Motor neuron (in vitro differentiated cells): ENCODE data around the gene HRC. TPM values are rescaled to one million over a fixed set of nuclear protein-coding genes. Genes with fewer than 3 reads are reported as not detected.
"Not testable (repeated sequence)": the region's sequence is repeated elsewhere in the genome, so short reads cannot be mapped to it uniquely, and the experiment has no call there.

Experiments
- ATAC-seq, 8 experiments: fragments of 200-7000 bp; cut with Tn5 transposase; replicated peaks in 6 of 8; 2 replicates each; pipeline ENCODE4 v1.8.0; 2021; ENCODE audit warnings: mild to moderate bottlenecking in 8 of 8, moderate library complexity in 8 of 8
- H3K27ac ChIP-seq, 2 donors: fragments of 250-450 bp; sonication (Bioruptor Pico); 2 replicates each; pipeline ENCODE4 v1.9.0; 2021; ENCODE audit warnings: antibody characterized with exemption in 2 of 2, mild to moderate bottlenecking in 2 of 2, moderate library complexity in 1 of 2
- H3K4me1 ChIP-seq, 2 donors: fragments of 250-450 bp; sonication (Bioruptor Pico); replicated peaks in 1 of 2; 2 replicates each; pipeline ENCODE4 v1.6.1; 2021; ENCODE audit warnings: antibody characterized with exemption in 2 of 2, mild to moderate bottlenecking in 2 of 2, moderate library complexity in 1 of 2
- H3K4me3 ChIP-seq, 5 donors: fragments of 250-450 bp; sonication (Bioruptor Pico); 2 replicates each; pipeline ENCODE4 v1.9.0; 2021; ENCODE audit warnings: antibody characterized with exemption in 5 of 5, mild to moderate bottlenecking in 5 of 5, moderate library complexity in 4 of 5
- WGBS, 10 experiments: fragments of 450-650 bp; shearing (Covaris generic); methylation state at CpG; one replicate each; pipeline ENCODE4 v1.0.0; 2022; 5-methylcytosine and 5-hydroxymethylcytosine counted together
- in situ Hi-C, 9 experiments: fragments of 400-800 bp; cut with MboI; loops; one replicate each; pipeline ENCODE4 v1.15.0; 2021; ENCODE audit warnings: low sequenced_read_pairs in 9 of 9, low pct_unique_long_range_greater_than_20kb in 2 of 9; ENCODE audit not compliant: unreplicated experiment in 9 of 9
- total RNA-seq, 8 experiments: library from RNA; unstranded; fragments of 300-600 nt; gene quantifications; 2 replicates each; pipeline versions ENCODE4 v1.2.3 to v1.2.4, GENCODE V29; 2022

Gene HRC
- total RNA-seq, 8 experiments from 2014 or later: 0.81 to 55.7 (median 12.3) TPM

- 0 to 71% (median 17%) methylated on average over 1 to 10 of the region's 21 CpGs; no CpG with 5 or more reads in 3 of the 10 experiments for WGBS, 10 experiments
- peak; percentile 86 to 98 (median 91) for ATAC-seq
- peak overlapping the region in 1 of 2 donors; percentile 68 for H3K27ac ChIP-seq
- in situ Hi-C loops: no loop called here
- peak overlapping the region; percentile 31 to 64 (median 40) for H3K4me3 ChIP-seq
- peaks cover 7 to 13% of the 10 kb centered on the region in 2 donors for H3K4me1 ChIP-seq
Observed at GRCh38 chr19:49142866-49143335, 12.3 kb downstream of the HRC start.

- in situ Hi-C loops: no loop called here
Observed at GRCh38 chr19:49141352-49141751, 13.8 kb downstream of the HRC start.

DNA sequence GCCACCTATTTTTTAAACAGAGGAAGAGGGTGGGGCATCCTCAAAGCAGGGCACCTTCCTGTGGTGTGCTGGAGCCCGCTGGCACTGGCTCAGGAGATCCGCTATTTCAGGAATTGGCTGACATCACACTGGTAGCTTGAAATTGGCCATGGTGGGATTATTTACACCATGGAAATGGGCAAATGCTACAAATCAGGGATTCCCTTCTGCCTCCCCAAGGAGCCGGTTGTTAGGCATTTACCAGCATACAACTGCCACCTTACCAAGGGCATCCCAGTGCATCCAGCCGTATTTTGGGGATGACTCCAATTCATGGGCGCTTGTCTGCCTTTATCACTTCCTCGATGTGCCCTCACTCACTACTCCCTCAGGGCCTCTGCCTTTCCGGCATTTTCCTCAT lies 14.2 kb downstream of the HRC start:
- Histone ChIP-seq H3K4me1 (peaks cover 7 to 13% of the 10 kb centered on the region in 2 donors), H3K4me3 (no peak overlapping the region), H3K27ac (no peak overlapping the region)
- WGBS, 10 experiments: 80 to 100% (median 86%) methylated on average over 2 to 4 of the region's 7 CpGs; no CpG with 5 or more reads in 5 of the 10 experiments
- no peak for ATAC-seq
- in situ Hi-C loops: no loop called here

More at GRCh38 chr19:49141352-49141751, 13.8 kb downstream of the HRC start:
- Histone ChIP-seq H3K27ac (no peak overlapping the region), H3K4me1 (peaks cover 7 to 13% of the 10 kb centered on the region in 2 donors), H3K4me3 (no peak overlapping the region)
- ATAC-seq: no peak
- WGBS, 10 experiments: 58 to 96% (median 85%) methylated on average over 2 to 6 of the region's 6 CpGs; no CpG with 5 or more reads in 2 of the 10 experiments

DNA sequence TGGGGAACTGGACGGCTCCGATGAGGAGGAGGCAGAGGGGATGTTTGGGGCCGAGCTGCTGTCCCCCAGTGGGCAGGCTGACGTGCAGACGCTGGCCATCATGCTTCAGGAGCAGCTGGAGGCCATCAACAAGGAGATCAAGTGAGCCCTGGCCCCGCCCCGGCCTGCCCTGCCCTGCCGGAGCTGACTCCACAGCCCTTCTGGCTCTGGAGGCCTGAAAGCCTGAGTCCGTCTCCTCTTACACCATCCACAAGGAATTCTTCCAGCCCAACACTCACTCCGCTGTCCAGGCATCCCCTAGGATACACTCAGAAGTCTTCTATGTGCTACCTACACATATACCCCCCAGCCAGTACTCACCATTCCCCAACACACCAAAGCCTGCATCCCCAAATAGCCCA lies 18.4 kb downstream of the HRC start:
- H3K4me3 ChIP-seq: no peak overlapping the region
- H3K27ac ChIP-seq: no peak overlapping the region
- ATAC-seq: peak in 2 of 8 experiments; percentile 3 to 25
- 75 to 100% (median 88%) methylated on average over 1 to 4 of the region's 10 CpGs; no CpG with 5 or more reads in 6 of the 10 experiments for WGBS, 10 experiments
- H3K4me1 ChIP-seq: no peaks in the 10 kb centered on the region
- in situ Hi-C loops: no loop called here

- Histone ChIP-seq H3K4me3 (no peak overlapping the region), H3K27ac (no peak overlapping the region), H3K4me1 (no peaks in the 10 kb centered on the region)
- WGBS, 10 experiments: 60 to 100% (median 88%) methylated on average over 1 to 3 of the region's 5 CpGs; no CpG with 5 or more reads in 4 of the 10 experiments
- no peak for ATAC-seq
- in situ Hi-C loops: no loop called here
Observed at GRCh38 chr19:49135686-49136085, 19.5 kb downstream of the HRC start.

GRCh38 chr19:49133621-49134454 lies 21.4 kb downstream of the HRC start:
- Histone ChIP-seq H3K27ac (no peak overlapping the region), H3K4me1 (peaks cover 0 to 3% of the 10 kb centered on the region in 2 donors), H3K4me3 (no peak overlapping the region)
- ATAC-seq: peak in 6 of 8 experiments; percentile 5 to 77 (median 58)
- WGBS, 10 experiments: 20 to 96% (median 88%) methylated on average over 1 to 11 of the region's 42 CpGs; no CpG with 5 or more reads in 4 of the 10 experiments
- in situ Hi-C loops: no loop called here

DNA sequence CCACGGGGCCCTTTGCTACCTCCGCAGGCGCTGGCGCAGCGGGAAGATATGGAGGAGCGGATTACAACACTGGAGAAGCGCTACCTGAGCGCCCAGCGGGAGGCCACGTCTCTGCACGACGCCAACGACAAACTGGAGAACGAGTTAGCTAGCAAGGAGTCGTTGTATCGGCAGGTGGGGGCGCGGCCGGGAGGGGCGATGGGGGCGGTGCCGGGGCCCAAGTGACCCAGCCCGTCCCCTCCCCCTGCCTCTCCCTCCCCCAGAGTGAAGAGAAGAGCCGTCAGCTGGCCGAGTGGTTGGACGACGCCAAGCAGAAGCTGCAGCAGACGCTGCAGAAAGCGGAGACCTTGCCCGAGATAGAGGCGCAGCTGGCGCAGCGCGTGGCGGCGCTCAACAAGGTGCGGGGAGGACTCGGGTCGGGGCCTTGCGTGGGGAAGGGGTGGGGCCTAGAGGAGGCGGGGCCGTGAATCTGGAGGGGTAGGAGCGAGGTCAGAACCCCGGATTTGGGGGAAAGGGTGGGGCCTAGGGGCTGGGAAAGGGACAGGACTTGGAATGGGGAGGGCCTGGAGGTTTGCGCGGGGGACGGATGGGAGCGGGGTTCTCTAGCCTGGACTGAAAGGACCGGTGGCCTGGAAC lies 22.1 kb downstream of the HRC start:
- peaks cover 0 to 7% of the 10 kb centered on the region in 2 donors for H3K4me1 ChIP-seq
- WGBS, 10 experiments: no CpG with 5 or more reads among the region's 49 CpGs
- H3K4me3 ChIP-seq: no peak overlapping the region
- in situ Hi-C loops: no loop called here
- ATAC-seq: peak in 2 of 8 experiments; percentile 4
- H3K27ac ChIP-seq: no peak overlapping the region

DNA sequence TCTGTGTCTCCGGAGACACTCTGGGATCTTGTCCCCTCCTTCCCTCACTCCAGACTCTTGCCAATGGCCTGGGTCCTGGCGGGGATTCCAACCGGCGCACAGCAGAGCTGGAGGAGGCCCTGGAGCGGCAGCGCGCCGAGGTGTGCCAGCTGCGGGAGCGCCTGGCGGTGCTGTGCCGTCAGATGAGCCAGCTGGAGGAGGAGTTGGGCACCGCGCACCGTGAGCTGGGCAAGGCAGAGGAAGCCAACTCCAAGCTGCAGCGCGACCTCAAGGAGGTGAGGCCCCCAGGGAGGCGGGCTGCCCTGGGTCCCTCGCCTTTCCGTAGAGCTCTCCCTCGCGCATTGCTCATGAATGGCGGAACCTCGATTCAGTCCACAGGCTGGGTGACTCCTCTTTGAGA lies 24.9 kb downstream of the HRC start:
- in situ Hi-C loops: no loop called here
- WGBS, 10 experiments: 60 to 100% (median 89%) methylated on average over 1 to 5 of the region's 24 CpGs; no CpG with 5 or more reads in 3 of the 10 experiments
- peaks cover 5 to 15% of the 10 kb centered on the region in 2 donors for H3K4me1 ChIP-seq

GRCh38 chr19:49129238-49129583 lies 26.0 kb downstream of the HRC start:
- Histone ChIP-seq H3K4me1 (peaks cover 5 to 16% of the 10 kb centered on the region in 2 donors), H3K4me3 (peak overlapping the region; percentile 11 to 36 (median 28)), H3K27ac (peak overlapping the region; percentile 72 to 83)
- in situ Hi-C loops: no loop called here
- peak in 4 of 8 experiments; percentile 23 to 52 (median 35) for ATAC-seq
- 8% methylated on average over 5 of the region's 16 CpGs; no CpG with 5 or more reads in 9 of the 10 experiments for WGBS, 10 experiments

More for the DNA sequence above, 24.9 kb downstream of the HRC start:
- Histone ChIP-seq H3K4me3 (no peak overlapping the region), H3K27ac (no peak overlapping the region)
- no peak for ATAC-seq

GRCh38 chr19:49128545-49129237 lies 26.5 kb downstream of the HRC start:
- WGBS, 10 experiments: 7 to 89% (median 42%) methylated on average over 2 to 12 of the region's 15 CpGs; no CpG with 5 or more reads in 1 of the 10 experiments
- Histone ChIP-seq H3K4me1 (peaks cover 5 to 16% of the 10 kb centered on the region in 2 donors), H3K27ac (peak overlapping the region; percentile 72 to 83), H3K4me3 (peak overlapping the region; percentile 11 to 36 (median 28))
- in situ Hi-C loops: no loop called here
- peak in 4 of 8 experiments; percentile 4 to 32 (median 11) for ATAC-seq

DNA sequence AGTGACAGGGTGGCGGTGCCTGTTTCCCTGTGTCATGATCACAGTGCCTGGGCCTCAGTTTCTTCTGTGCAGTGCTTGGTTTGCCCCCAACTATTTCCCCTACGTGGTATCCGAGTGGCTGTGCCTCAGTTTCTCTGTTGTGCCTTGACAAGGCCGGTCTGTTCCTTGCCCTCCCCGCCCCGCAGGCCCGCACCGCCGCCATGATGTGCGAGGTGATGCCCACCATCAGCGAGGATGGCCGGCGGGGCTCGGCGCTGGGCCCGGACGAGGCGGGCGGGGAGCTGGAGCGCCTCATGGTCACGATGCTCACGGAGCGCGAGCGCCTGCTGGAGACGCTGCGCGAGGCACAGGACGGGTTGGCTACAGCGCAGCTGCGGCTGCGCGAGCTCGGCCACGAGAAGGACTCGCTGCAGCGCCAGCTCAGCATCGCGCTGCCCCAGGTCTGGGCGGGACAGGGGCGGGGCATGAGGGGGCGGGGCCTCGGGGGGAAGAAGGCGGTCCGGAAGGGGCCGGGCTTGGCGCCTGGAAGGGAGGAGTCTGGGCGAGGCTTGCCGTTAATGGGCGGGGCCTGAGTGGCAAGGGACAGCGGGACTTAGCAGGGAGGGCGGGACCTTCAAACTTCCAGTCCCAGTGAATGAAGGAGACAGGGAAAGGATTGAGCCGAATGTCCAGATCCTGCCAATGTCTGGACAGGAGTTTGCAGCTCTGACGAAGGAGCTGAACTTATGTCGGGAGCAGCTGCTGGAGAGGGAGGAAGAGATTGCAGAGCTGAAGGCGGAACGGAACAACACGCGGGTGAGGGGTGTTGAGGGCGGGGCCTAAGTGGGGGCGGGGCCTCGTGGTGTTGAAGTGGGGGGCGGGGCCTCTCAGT lies 27.3 kb downstream of the HRC start:
- Histone ChIP-seq H3K4me1 (peaks cover 5 to 16% of the 10 kb centered on the region in 2 donors), H3K27ac (peak overlapping the region; percentile 77 to 84), H3K4me3 (peak overlapping the region; percentile 18 to 36 (median 28))
- WGBS, 10 experiments: 0 to 100% (median 68%) methylated on average over 1 to 4 of the region's 63 CpGs; no CpG with 5 or more reads in 5 of the 10 experiments
- in situ Hi-C loops: no loop called here
- peak; percentile 90 to 98 (median 94) for ATAC-seq

DNA sequence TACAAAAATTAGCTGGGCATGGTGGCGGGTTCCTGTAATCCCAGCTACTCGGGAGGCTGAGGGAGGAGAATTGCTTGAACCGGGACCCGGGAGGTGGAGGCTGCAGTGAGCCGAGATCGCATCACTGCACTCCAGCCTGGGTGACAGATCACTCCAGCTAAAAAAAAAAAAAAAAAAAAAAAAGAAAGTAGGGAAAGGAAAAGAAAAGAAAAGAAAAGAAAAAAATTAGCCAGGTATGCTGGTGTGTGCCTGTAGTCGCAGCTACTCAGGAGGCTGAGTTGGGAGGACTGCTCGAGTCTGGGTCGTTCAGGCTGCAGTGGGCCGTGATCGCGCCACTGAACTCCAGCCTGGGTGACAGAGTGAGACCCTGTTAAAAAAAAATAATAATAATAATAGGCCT lies 28.0 kb downstream of the HRC start:
- ATAC-seq, H3K4me3 ChIP-seq, in situ Hi-C loops: not testable (repeated sequence)
- Histone ChIP-seq H3K27ac (peak overlapping the region; percentile 77 to 84), H3K4me1 (peaks cover 5 to 16% of the 10 kb centered on the region in 2 donors)
- WGBS, 10 experiments: 73 to 100% (median 92%) methylated on average over 3 to 12 of the region's 12 CpGs; no CpG with 5 or more reads in 1 of the 10 experiments
